Frontal cortex (tissue), 4 donors: Measurements from ENCODE around the gene KCNH1. TPM values are rescaled to one million over a fixed set of nuclear protein-coding genes. Genes with fewer than 3 reads are reported as not detected.

Source experiments
- DNase-seq, 2 donors: peaks; one replicate each; pipeline ENCODE4 v3.0.0; 2012; ENCODE audit warnings: low spot score in 2 of 2
- FAIRE-seq: peaks from 2 replicates; lab custom pipeline; 2012; peaks lifted over from hg19 to GRCh38; lab: Jason Lieb, UNC
- total RNA-seq: library from RNA; depleted of rRNA; stranded (reverse); fragments of >200 nt; gene quantifications from one replicate; pipeline ENCODE4 v1.2.3, GENCODE V29; 2014
- donor health status: control.
- donor health status: control.
- donor health status: control.

KCNH1 gene
- total RNA-seq, 1 donor from 2014 or later, result 10.6 TPM

- FAIRE-seq, result no peak
- DNase-seq, result no peak
These were observed 307.3 kb downstream of the KCNH1 start for GRCh38 chr1:210826686-210827085.

- no peak for DNase-seq
These were observed 311.0 kb downstream of the KCNH1 start for GRCh38 chr1:210822932-210823331.

DNA sequence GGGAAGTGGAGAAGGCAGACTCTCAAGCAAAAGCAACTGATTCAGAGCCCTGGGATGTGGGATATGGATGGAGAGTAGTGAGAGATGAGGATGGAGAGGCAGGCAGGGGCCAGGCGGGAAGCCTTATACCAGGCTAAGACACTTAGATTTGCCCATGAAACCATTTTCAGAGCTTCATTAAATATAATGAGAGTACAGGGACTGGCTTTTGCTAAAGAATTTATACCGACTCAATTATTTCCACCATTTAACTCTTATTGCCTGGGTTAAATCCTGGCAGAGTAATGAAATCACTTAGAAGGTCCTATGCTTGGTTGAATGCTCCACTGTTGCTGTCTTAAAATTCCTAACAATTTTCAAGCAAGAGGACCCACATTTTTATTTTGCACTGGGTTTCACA, 311.7 kb downstream of the KCNH1 start:
- no peak for DNase-seq
- no peak for FAIRE-seq

More at GRCh38 chr1:210822932-210823331, 311.0 kb downstream of the KCNH1 start:
- FAIRE-seq, result no peak

GRCh38 chr1:210821615-210822014, 312.3 kb downstream of the KCNH1 start:
- DNase-seq (no peak), FAIRE-seq (no peak)

- no peak for DNase-seq
- FAIRE-seq, result no peak
These were observed 314.7 kb downstream of the KCNH1 start for GRCh38 chr1:210819266-210819665.

- no peak for DNase-seq
- FAIRE-seq, result no peak
These were observed 316.3 kb downstream of the KCNH1 start for GRCh38 chr1:210817385-210818275.

GRCh38 chr1:210815641-210816550, 318.1 kb downstream of the KCNH1 start:
- no peak for FAIRE-seq

GRCh38 chr1:210814382-210815123, 319.4 kb downstream of the KCNH1 start:
- no peak for DNase-seq
- FAIRE-seq, result no peak

More at GRCh38 chr1:210815641-210816550, 318.1 kb downstream of the KCNH1 start:
- DNase-seq, result no peak

DNA sequence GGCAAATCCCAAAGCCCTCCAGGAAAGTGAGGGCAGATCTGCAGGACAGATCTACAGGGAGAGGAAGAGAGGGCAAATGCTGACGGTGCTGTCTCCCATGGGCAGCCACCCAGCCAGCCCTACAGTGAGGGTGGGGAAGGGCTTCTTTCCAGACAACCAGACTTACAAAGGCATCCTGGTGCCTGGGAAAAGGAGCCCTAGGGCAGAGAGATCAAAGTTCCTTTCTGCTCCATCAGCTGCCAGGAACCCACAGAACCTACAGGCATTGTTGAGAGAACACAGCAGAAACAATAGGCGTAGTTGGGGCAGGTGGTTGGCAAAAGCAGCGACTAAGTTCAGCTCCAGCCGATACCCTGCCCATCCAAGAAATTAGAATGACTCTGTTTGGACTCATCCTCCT, 332.4 kb downstream of the KCNH1 start:
- FAIRE-seq (no peak), DNase-seq (no peak)

DNA sequence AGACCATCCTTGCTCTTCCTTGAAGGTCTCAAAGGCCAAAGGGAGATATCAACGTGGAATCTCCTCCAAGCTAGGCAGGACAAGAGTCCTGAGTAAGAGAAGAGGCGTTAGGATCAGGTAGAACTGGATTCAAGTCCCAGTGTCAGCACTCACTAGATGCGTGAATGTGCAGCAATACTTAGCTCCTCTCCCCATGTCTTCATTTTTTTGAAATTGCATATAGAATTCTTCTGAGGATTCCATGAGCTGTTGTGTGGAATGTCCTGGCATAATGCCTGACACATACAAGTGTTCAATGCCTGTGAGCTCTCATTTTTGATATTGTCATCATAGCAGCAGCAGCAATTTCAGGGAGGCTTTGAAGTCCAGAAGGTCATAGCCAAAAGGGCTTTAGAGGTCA, 333.2 kb downstream of the KCNH1 start:
- FAIRE-seq (no peak), DNase-seq (no peak)

DNA sequence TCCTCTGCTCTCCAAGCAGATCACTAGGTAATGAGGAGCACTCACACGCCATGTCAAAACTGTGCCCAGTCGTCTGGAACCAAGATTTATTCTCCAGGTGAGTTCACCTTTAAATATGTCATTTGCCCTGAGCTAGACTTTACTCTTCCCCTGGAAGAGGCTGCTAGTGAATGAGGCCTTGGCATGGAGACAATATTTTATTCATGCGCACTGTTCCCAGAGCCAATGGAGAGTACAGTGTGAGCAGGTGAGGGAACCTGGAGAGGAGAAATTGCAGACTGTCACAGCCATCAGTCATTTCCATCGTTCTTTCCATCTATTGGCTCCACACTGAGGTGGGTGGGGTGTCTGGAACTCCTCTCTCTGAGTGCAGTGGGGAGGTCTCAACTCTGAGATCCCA, 333.6 kb downstream of the KCNH1 start:
- DNase-seq (no peak), FAIRE-seq (no peak)

DNA sequence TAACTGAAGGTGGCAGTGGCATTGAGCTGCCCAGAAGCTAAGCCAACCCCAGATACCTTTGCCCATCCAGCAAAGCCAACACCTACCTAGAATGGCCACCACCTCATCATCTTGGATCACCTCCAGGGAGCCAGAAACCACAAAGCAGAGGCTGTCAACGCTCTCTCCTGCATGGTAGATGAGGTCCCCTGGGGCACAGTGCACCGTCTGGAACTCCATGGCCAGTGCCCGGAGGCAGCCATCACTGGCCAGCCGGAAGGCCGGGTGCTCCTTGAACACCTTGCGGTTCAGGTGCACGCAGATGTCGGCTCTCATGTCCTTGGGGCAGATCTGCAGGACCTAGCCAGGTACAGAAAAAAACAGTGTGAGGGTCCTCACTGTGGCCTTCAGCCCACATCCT, 336.5 kb downstream of the KCNH1 start:
- DNase-seq, result no peak
- no peak for FAIRE-seq

DNA sequence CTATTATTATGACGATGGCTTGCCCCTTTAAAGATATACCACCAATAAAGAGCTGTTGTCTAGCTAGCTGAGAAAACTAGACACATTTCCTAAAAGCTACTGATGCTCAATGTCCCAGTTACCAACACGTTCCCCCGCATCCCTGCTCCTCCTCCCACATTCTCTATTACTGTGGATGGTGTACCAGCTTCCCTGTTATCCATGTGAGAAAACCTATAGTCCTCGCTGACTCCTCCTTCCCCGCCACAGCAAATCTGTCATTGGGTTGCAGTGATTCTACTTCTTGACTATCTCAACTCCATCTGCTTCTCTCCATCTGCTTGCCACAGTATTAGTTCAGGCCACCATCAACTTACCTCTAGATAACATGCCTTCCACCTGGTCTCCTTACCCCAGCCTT, 337.5 kb downstream of the KCNH1 start:
- DNase-seq, result no peak

DNA sequence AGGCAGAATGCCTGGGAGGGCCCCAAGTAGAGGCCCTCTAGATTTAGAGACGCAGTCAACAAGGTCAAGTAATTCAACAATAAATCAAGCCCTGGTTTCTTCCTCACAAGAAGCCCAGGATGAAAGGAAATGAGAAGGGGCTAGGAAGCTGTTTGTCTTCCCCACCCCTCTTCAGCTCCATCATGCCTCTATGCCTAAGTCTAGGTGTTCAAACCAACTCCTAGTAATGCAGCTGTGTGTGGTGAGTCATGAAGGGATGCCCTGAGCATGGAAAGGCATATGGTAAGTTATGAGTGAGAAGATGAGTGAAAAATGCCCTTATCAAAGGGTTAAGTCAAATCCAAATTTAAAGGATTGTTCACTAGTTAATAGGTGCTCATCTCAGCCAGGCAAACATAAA, 339.5 kb downstream of the KCNH1 start:
- FAIRE-seq (no peak), DNase-seq (no peak)

More for the DNA sequence above, 337.5 kb downstream of the KCNH1 start:
- FAIRE-seq, result no peak

DNA sequence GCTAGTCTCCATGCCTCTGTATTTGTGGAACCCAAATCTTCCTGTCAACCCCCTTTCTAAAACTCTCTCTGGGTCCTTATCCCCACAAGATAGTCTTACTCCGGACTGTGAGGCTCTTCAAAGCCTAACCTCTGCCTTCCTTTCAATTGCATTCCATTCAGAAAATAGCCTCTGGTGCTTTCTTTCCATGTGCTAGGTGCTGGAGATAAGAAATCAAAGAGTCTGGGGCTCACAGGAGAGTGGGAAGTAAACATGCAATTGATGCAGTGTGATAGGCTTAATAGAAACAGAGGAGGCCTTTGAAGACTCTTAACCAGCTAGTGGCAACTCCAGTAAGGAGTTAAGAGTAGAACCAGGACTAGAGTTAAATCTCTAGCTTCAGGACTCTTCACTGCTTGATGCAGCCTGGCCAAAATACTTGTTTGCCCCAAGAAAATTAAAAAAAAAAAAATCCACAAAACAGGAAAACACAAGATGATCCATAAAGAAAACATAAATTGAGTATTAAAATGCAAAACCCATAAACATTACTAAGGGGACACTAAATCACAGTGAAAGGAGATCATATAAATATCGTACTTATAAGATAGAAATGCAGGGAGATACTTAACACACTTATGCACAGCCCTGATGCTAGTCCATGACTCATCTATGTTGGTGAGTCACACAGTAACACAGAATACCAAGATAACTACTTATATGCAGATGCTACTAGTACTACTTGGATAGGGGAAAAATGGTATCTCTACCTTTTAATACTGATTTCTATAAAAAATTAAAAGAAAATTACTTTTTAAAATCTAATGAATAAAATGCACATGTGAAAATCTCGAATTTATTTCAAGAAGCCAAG, 341.5 kb downstream of the KCNH1 start:
- FAIRE-seq (no peak), DNase-seq (peak in 1 of 2 donors; percentile 40)

DNA sequence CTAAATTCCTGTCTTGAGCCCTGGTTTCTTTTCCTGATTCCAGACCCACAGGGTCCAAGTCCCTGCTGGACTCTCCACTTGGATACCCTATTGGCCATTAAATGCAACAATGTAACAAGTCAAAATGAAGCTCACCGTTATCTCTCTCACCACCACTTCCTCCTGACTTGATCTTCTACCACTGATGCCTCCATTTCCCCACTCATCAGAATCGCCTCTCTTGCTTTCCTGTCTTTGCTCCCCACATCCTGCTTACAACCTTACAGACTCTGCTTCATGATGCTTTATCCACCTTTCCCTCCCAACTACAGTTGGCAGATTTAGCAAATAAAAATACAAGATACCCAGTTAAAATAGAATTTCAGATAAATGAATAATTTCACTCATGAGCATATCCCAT, 343.8 kb downstream of the KCNH1 start:
- no peak for FAIRE-seq
- no peak for DNase-seq

DNA sequence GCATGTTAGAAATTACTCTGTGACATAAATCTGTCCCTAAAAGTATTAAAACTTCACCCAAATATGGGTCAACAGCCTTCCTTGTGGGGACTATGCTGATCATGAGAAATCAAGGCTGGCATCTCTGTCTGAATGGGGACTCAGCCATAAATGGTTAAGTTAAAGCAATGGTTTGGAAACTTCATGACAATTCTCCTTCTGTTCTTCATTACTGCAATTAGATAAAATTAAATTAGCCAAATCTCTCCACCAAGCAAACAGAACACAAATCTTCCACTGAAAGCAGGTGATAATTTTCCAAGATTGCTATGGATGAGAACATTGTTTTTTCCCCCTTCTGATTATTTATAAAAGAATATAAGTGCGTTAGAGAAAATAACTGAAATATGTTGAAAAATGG, 346.1 kb downstream of the KCNH1 start:
- FAIRE-seq, result no peak
- DNase-seq, result no peak

DNA sequence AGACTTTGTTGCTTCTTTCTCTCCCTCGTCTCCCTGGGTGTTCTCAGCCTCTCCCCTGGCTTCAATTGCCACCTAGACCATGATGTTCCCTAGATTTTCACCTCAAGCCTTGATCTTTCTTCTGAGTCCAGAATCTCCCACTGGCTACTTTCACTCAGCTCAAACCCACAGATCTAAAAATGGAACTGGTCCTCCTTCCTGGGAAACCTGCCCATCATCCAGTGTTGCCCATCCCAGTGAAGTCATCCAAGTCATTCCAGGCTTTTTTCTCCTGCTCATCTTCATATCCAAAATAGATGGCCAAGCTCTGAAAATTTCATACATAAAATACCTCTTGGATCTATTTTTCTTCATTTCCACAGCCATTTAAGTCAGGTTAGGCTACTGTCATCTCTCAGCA, 347.4 kb downstream of the KCNH1 start:
- FAIRE-seq (no peak), DNase-seq (peak in 1 of 2 donors; percentile 17)

- DNase-seq (no peak), FAIRE-seq (no peak)
These were observed 350.0 kb downstream of the KCNH1 start for GRCh38 chr1:210783925-210784324.
